ENCODE data around the gene SERINC5.

GRCh38 chr5:80072103-80073073, 183.5 kb downstream of the SERINC5 start:
- TF ChIP-seq CTCF (IDR thresholded peaks at IDR 0.05) = no peak
- no peak for TF ChIP-seq POLR2A (IDR thresholded peaks at IDR 0.05)

Measured in body of pancreas (tissue), 4 donors.